ENCODE results near the gene ZFAND2A. TPM values are rescaled to one million over a fixed set of nuclear protein-coding genes. Genes with fewer than 3 reads are reported as not detected.

ZFAND2A gene
- total RNA-seq, 1 donor from 2014 or later: 13.3 TPM

- Histone ChIP-seq H4K20me1 (ENCODE audit: low read depth) (no peaks in the 10 kb centered on the region), H3K4me1 (no peaks in the 10 kb centered on the region), H3K36me3 (peaks cover 4% of the 10 kb centered on the region), H3K27me3 (no peaks in the 10 kb centered on the region), H3K9me3 (ENCODE audit: low read depth) (peaks cover 8% of the 10 kb centered on the region), H3K4me3 (no peak overlapping the region), H3K9ac (no peak overlapping the region), H3K27ac (no peak overlapping the region), H2AFZ (replicated peaks) (no peak overlapping the region), H3K4me2 (no peak overlapping the region), H3F3A (ENCODE audit: low read depth) (no peaks in the 10 kb centered on the region), H3K79me2 (ENCODE audit: low read depth) (peaks cover 34% of the 10 kb centered on the region)
- H3K9me3 Mint-ChIP-seq: peaks cover 3% of the 10 kb centered on the region
- no peak overlapping the region for H3K4me3 Mint-ChIP-seq
- DNase-seq (ENCODE audit: low spot score): no peak
- H3K4me1 Mint-ChIP-seq: peaks cover 2% of the 10 kb centered on the region
- TF ChIP-seq EZH2phosphoT487 (IDR thresholded peaks at IDR 0.05) (no peak), EZH2 (IDR thresholded peaks at IDR 0.05) (no peak)
- TF ChIP-seq, protein P1, sequence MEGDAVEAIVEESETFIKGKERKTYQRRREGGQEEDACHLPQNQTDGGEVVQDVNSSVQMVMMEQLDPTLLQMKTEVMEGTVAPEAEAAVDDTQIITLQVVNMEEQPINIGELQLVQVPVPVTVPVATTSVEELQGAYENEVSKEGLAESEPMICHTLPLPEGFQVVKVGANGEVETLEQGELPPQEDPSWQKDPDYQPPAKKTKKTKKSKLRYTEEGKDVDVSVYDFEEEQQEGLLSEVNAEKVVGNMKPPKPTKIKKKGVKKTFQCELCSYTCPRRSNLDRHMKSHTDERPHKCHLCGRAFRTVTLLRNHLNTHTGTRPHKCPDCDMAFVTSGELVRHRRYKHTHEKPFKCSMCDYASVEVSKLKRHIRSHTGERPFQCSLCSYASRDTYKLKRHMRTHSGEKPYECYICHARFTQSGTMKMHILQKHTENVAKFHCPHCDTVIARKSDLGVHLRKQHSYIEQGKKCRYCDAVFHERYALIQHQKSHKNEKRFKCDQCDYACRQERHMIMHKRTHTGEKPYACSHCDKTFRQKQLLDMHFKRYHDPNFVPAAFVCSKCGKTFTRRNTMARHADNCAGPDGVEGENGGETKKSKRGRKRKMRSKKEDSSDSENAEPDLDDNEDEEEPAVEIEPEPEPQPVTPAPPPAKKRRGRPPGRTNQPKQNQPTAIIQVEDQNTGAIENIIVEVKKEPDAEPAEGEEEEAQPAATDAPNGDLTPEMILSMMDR (IDR thresholded peaks at IDR 0.05): no peak
- H3K27me3 Mint-ChIP-seq (ENCODE audit: insufficient read depth, low read depth): no peaks in the 10 kb centered on the region
- H3K27ac Mint-ChIP-seq: no peak overlapping the region
- peaks cover 18% of the 10 kb centered on the region for H3K36me3 Mint-ChIP-seq
These were observed 30.6 kb downstream of the ZFAND2A start for GRCh38 chr7:1129431-1129830.

DNA sequence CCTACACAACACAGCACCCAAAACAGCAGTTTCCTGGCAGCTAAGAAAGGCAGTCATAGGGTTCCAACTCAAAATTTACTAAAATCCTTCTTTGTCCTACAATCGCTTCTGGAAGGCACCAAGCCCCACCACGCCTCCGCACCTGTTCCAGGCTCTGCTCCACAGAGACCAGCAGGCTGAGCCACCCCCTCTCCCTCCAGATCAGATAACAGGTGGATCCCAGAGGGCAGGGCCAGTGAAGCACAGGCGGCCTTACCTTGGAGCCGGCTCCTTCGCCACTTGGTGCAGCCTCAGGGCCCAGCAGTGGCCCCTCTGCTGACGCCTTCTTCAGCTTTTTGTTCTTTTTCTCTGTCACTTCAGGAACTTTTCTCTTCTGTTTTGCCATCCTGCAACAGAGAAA, 33.0 kb downstream of the ZFAND2A start:
- Histone ChIP-seq H3K27ac (no peak overlapping the region), H3K9ac (no peak overlapping the region), H3K4me3 (no peak overlapping the region), H3K36me3 (peaks cover 4% of the 10 kb centered on the region), H3K4me1 (peaks cover 20% of the 10 kb centered on the region), H3K9me3 (ENCODE audit: low read depth) (peaks cover 4% of the 10 kb centered on the region), H3K4me2 (no peak overlapping the region), H3K79me2 (ENCODE audit: low read depth) (peaks cover 34% of the 10 kb centered on the region), H3F3A (ENCODE audit: low read depth) (peaks cover 6% of the 10 kb centered on the region), H3K27me3 (no peaks in the 10 kb centered on the region), H2AFZ (replicated peaks) (no peak overlapping the region), H4K20me1 (ENCODE audit: low read depth) (peaks cover 20% of the 10 kb centered on the region)
- Mint-ChIP-seq H3K4me1 (peaks cover 20% of the 10 kb centered on the region), H3K9me3 (peaks cover 3% of the 10 kb centered on the region), H3K27ac (no peak overlapping the region), H3K4me3 (no peak overlapping the region), H3K36me3 (peaks cover 12% of the 10 kb centered on the region), H3K27me3 (ENCODE audit: insufficient read depth, low read depth) (peaks cover 2% of the 10 kb centered on the region)
- no peak for DNase-seq (ENCODE audit: low spot score)
- TF ChIP-seq, protein P1 (IDR thresholded peaks at IDR 0.05): no peak
- TF ChIP-seq EZH2phosphoT487 (IDR thresholded peaks at IDR 0.05) (no peak), EZH2 (IDR thresholded peaks at IDR 0.05) (no peak)

- no peaks in the 10 kb centered on the region for H3K27me3 ChIP-seq
- Mint-ChIP-seq H3K36me3 (peaks cover 8% of the 10 kb centered on the region), H3K9me3 (no peaks in the 10 kb centered on the region), H3K27me3 (ENCODE audit: insufficient read depth, low read depth) (peaks cover 2% of the 10 kb centered on the region), H3K27ac (no peak overlapping the region), H3K4me1 (peaks cover 31% of the 10 kb centered on the region), H3K4me3 (no peak overlapping the region)
- no peak overlapping the region for H3K27ac ChIP-seq
- peaks cover 30% of the 10 kb centered on the region for H4K20me1 ChIP-seq (ENCODE audit: low read depth)
- DNase-seq (ENCODE audit: low spot score): no peak
- no peaks in the 10 kb centered on the region for H3K36me3 ChIP-seq
- H2AFZ ChIP-seq (replicated peaks): no peak overlapping the region
- peaks cover 33% of the 10 kb centered on the region for H3K79me2 ChIP-seq (ENCODE audit: low read depth)
- no peak overlapping the region for H3K4me3 ChIP-seq
- TF ChIP-seq EZH2phosphoT487 (IDR thresholded peaks at IDR 0.05) (no peak), EZH2 (IDR thresholded peaks at IDR 0.05) (no peak)
- TF ChIP-seq, protein P1 (IDR thresholded peaks at IDR 0.05): no peak
- no peak overlapping the region for H3K4me2 ChIP-seq
- H3K9ac ChIP-seq: no peak overlapping the region
- peaks cover 20% of the 10 kb centered on the region for H3K4me1 ChIP-seq
- H3K9me3 ChIP-seq (ENCODE audit: low read depth): no peaks in the 10 kb centered on the region
- peaks cover 6% of the 10 kb centered on the region for H3F3A ChIP-seq (ENCODE audit: low read depth)
These were observed 34.4 kb downstream of the ZFAND2A start for GRCh38 chr7:1125603-1125969.

All from neural progenitor cell (in vitro differentiated cells).